ENCODE results near the gene UFD1. TPM values are rescaled to one million over a fixed set of nuclear protein-coding genes. Genes with fewer than 3 reads are reported as not detected.

The UFD1 gene
- total and polyA plus RNA-seq, 9 of the 15 experiments (the other 6 are each of a cell fraction or from before 2014, with no cell fraction given): 238 to 645 (median 363) TPM

GRCh38 chr22:19478901-19479354 lies at the start of gene UFD1 (continued):
- TF ChIP-seq TEAD1 (CRISPR knock-in tag; IDR thresholded peaks at IDR 0.05) (no peak), FOXJ2 (tag; IDR thresholded peaks at IDR 0.05) (no peak), ZNF436 (CRISPR knock-in tag; IDR thresholded peaks at IDR 0.05) (peak; percentile 48; the same call in 1 of the 2 replicates), CREB3L1 (IDR thresholded peaks at IDR 0.05; ENCODE audit: borderline replicate concordance, low read depth) (no peak), CHCHD3 (CRISPR knock-in tag; IDR thresholded peaks at IDR 0.05) (no peak), SRSF9 (IDR thresholded peaks at IDR 0.05; ENCODE audit: borderline replicate concordance, low read depth, low read length) (no peak), RFX1 (IDR thresholded peaks at IDR 0.05) (no peak), MNT (conservative IDR thresholded peaks at IDR 0.05) (no peak), TBL1XR1 (IDR thresholded peaks at IDR 0.05; ENCODE audit: low read length in 2 of 2) (peak; percentile 69 to 96), GABPB2 (CRISPR knock-in tag; conservative IDR thresholded peaks at IDR 0.05) (no peak), LEF1 (IDR thresholded peaks at IDR 0.05) (no peak), ZSCAN29 (IDR thresholded peaks at IDR 0.05) (no peak), TSC22D4 (tag; IDR thresholded peaks at IDR 0.05) (no peak), ARHGAP35 (IDR thresholded peaks at IDR 0.05; ENCODE audit: partially characterized antibody) (no peak), ZFP36 (IDR thresholded peaks at IDR 0.05; ENCODE audit: low read depth, low read length, partially characterized antibody) (no peak), ZNF165 (CRISPR knock-in tag; IDR thresholded peaks at IDR 0.05; ENCODE audit: borderline replicate concordance) (no peak), MCM7 (IDR thresholded peaks at IDR 0.05) (no peak)
- TF ChIP-seq, protein P1, sequence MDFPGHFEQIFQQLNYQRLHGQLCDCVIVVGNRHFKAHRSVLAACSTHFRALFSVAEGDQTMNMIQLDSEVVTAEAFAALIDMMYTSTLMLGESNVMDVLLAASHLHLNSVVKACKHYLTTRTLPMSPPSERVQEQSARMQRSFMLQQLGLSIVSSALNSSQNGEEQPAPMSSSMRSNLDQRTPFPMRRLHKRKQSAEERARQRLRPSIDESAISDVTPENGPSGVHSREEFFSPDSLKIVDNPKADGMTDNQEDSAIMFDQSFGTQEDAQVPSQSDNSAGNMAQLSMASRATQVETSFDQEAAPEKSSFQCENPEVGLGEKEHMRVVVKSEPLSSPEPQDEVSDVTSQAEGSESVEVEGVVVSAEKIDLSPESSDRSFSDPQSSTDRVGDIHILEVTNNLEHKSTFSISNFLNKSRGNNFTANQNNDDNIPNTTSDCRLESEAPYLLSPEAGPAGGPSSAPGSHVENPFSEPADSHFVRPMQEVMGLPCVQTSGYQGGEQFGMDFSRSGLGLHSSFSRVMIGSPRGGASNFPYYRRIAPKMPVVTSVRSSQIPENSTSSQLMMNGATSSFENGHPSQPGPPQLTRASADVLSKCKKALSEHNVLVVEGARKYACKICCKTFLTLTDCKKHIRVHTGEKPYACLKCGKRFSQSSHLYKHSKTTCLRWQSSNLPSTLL (IDR thresholded peaks at IDR 0.05): no peak
- TF ChIP-seq, protein P2, sequence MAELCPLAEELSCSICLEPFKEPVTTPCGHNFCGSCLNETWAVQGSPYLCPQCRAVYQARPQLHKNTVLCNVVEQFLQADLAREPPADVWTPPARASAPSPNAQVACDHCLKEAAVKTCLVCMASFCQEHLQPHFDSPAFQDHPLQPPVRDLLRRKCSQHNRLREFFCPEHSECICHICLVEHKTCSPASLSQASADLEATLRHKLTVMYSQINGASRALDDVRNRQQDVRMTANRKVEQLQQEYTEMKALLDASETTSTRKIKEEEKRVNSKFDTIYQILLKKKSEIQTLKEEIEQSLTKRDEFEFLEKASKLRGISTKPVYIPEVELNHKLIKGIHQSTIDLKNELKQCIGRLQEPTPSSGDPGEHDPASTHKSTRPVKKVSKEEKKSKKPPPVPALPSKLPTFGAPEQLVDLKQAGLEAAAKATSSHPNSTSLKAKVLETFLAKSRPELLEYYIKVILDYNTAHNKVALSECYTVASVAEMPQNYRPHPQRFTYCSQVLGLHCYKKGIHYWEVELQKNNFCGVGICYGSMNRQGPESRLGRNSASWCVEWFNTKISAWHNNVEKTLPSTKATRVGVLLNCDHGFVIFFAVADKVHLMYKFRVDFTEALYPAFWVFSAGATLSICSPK (IDR thresholded peaks at IDR 0.05; ENCODE audit: borderline replicate concordance): no peak
- TF ChIP-seq, protein P3, sequence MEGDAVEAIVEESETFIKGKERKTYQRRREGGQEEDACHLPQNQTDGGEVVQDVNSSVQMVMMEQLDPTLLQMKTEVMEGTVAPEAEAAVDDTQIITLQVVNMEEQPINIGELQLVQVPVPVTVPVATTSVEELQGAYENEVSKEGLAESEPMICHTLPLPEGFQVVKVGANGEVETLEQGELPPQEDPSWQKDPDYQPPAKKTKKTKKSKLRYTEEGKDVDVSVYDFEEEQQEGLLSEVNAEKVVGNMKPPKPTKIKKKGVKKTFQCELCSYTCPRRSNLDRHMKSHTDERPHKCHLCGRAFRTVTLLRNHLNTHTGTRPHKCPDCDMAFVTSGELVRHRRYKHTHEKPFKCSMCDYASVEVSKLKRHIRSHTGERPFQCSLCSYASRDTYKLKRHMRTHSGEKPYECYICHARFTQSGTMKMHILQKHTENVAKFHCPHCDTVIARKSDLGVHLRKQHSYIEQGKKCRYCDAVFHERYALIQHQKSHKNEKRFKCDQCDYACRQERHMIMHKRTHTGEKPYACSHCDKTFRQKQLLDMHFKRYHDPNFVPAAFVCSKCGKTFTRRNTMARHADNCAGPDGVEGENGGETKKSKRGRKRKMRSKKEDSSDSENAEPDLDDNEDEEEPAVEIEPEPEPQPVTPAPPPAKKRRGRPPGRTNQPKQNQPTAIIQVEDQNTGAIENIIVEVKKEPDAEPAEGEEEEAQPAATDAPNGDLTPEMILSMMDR (IDR thresholded peaks at IDR 0.05 in 2 of 3, conservative IDR thresholded peaks at IDR 0.05 in 1 of 3; ENCODE audit: insufficient read depth in 2 of 3, low read depth in 1 of 3, low read length in 3 of 3): no peak; a peak in 1 of 6 replicates
